HCT116 (cell line): ENCODE results near the gene KRTAP10-11. TPM values are rescaled to one million over a fixed set of nuclear protein-coding genes. Genes with fewer than 3 reads are reported as not detected.

Experiments
- ATAC-seq: fragments of 200-7000 bp; cut with Tn5 transposase; 2 replicates; pipeline ENCODE4 v1.9.1; 2020; ENCODE audit warnings: mild to moderate bottlenecking, moderate library complexity
- BruUV-seq: library from RNA; stranded (reverse); fragments of 400-500 nt; replicated peaks from 2 replicates; lab custom pipeline; 2021; lab: Mats Ljungman, UMichigan
- CTCF ChIA-PET: fragments of 300-600 bp; sonication (Branson Sonifier 250); formaldehyde crosslinking; loops from one replicate; lab custom pipeline; 2021; ENCODE audit warnings: antibody characterized with exemption; lab: Charles Lee
- POLR2A ChIA-PET: fragments of 300-600, 350-600 bp; sonication (Branson Sonifier 250); formaldehyde crosslinking; loops from one replicate; lab custom pipeline; 2021; ENCODE audit warnings: antibody characterized with exemption; lab: Charles Lee
- RAD21 ChIA-PET, 2 experiments: fragments of 300-600 bp; sonication (Branson Sonifier 250); formaldehyde crosslinking; loops; one replicate each; lab custom pipeline; 2023; ENCODE audit warnings: low total read pairs in 2 of 2; ENCODE audit not compliant: uncharacterized antibody in 2 of 2, unreplicated experiment in 2 of 2, low non-redundant PET in 1 of 2; lab: Charles Lee
- DNase-seq: peaks from one replicate; pipeline ENCODE4 v3.0.0-alpha.2; 2010; ENCODE audit warnings: low read depth, low spot score
- H2AFZ ChIP-seq: fragments of 200-600 bp; shearing (Covaris generic), sonication (generic); 2 replicates; pipeline ENCODE4 v1.6.1; 2017; ENCODE audit warnings: low read depth, mixed run types, mixed read lengths, antibody characterized with exemption, low read length; ENCODE audit not compliant: poor library complexity, severe bottlenecking
- H3K27ac ChIP-seq: 2 replicates; pipeline ENCODE4 v1.5.1; 2012; ENCODE audit warnings: low read depth, low read length
- H3K27me3 ChIP-seq: fragments of 200-600 bp; sonication (generic); 2 replicates; pipeline ENCODE4 v1.6.1; 2016; ENCODE audit warnings: mixed run types, low read length, mixed read lengths; ENCODE audit not compliant: insufficient read depth
- H3K36me3 ChIP-seq, 2 experiments: fragments of 200-500 bp in 1 of 2; fragments of 200-600 bp in 1 of 2; sonication (Bioruptor generic) in 1 of 2; sonication (generic) in 1 of 2; 2 replicates each; pipeline versions ENCODE4 v1.5.1 to v1.6.1; 2014 to 2016; ENCODE audit warnings: low read length in 2 of 2, inconsistent platforms in 1 of 2, mixed read lengths in 1 of 2, mixed run types in 1 of 2; ENCODE audit not compliant: insufficient read depth in 2 of 2, control insufficient read depth in 1 of 2
- H3K4me1 ChIP-seq, 2 experiments: fragments of 200-600 bp in 1 of 2; sonication (generic) in 1 of 2; 2 replicates each; pipeline versions ENCODE4 v1.5.1 to v1.6.1; 2012 to 2017; ENCODE audit warnings: low read length in 2 of 2, inconsistent platforms in 1 of 2, mild to moderate bottlenecking in 1 of 2, mixed read lengths in 1 of 2, mixed run types in 1 of 2, moderate library complexity in 1 of 2; ENCODE audit not compliant: insufficient read depth in 2 of 2, control insufficient read depth in 1 of 2
- H3K4me2 ChIP-seq: fragments of 200-600 bp; sonication (generic); 2 replicates; pipeline ENCODE4 v1.6.1; 2017; ENCODE audit warnings: mixed run types, low read length, mixed read lengths
- H3K4me3 ChIP-seq, 2 experiments: fragments of 200-600 bp in 1 of 2; sonication (generic) in 1 of 2; replicated peaks in 1 of 2; 2 replicates each; pipeline ENCODE4 v1.5.1; 2011 to 2016; ENCODE audit warnings: low read length in 2 of 2, control low read depth in 1 of 2, low read depth in 1 of 2, mild to moderate bottlenecking in 1 of 2, mixed read lengths in 1 of 2, mixed run types in 1 of 2
- H3K79me2 ChIP-seq: fragments of 200-600 bp; sonication (generic); 2 replicates; pipeline ENCODE4 v1.6.1; 2017; ENCODE audit warnings: mild to moderate bottlenecking, mixed run types, low read length, moderate library complexity, mixed read lengths; ENCODE audit not compliant: insufficient read depth
- H3K9ac ChIP-seq: fragments of 200-600 bp; sonication (generic); 2 replicates; pipeline ENCODE4 v1.6.1; 2016; ENCODE audit warnings: low read length, mixed read lengths
- H3K9me2 ChIP-seq: fragments of 200-600 bp; sonication (generic), shearing (Covaris generic); 2 replicates; pipeline ENCODE4 v1.6.1; 2017; ENCODE audit warnings: mixed run types, mild to moderate bottlenecking, moderate library complexity; ENCODE audit not compliant: insufficient read depth
- H3K9me3 ChIP-seq, 2 experiments: fragments of 200-500 bp in 1 of 2; fragments of 200-600 bp in 1 of 2; sonication (Bioruptor generic) in 1 of 2; sonication (generic) in 1 of 2; 2 replicates each; pipeline ENCODE4 v1.6.1; 2014 to 2017; ENCODE audit warnings: low read length in 2 of 2, mixed read lengths in 2 of 2, inconsistent platforms in 1 of 2, low read depth in 1 of 2, mild to moderate bottlenecking in 1 of 2, mixed run types in 1 of 2, moderate library complexity in 1 of 2; ENCODE audit not compliant: control insufficient read depth in 1 of 2, insufficient read depth in 1 of 2
- H4K20me1 ChIP-seq: fragments of 200-600 bp; sonication (generic), shearing (Covaris generic); 2 replicates; pipeline ENCODE4 v1.6.1; 2017; ENCODE audit warnings: mixed run types, mild to moderate bottlenecking, moderate library complexity; ENCODE audit not compliant: insufficient read depth
- CBX3 ChIP-seq: IDR thresholded peaks from 2 replicates; pipeline ENCODE4 v1.6.1; 2012; ENCODE audit warnings: low read depth
- CEBPB ChIP-seq: IDR thresholded peaks from 2 replicates; pipeline ENCODE4 v1.6.1; 2012; ENCODE audit warnings: low read depth
- EGR1 ChIP-seq: IDR thresholded peaks from 2 replicates; pipeline ENCODE4 v1.6.1; 2012; ENCODE audit warnings: low read depth
- EZH2 ChIP-seq: fragments of 200-600 bp; sonication (generic); IDR thresholded peaks from 2 replicates; pipeline ENCODE4 v1.6.1; 2017; ENCODE audit warnings: antibody characterized with exemption, mixed run types
- EZH2phosphoT487 ChIP-seq: fragments of 200-600 bp; IDR thresholded peaks from 2 replicates; pipeline ENCODE4 v1.6.1; 2018; ENCODE audit warnings: antibody characterized with exemption, borderline replicate concordance
- POLR2A ChIP-seq: IDR thresholded peaks from 2 replicates; pipeline ENCODE4 v1.7.0; 2011; ENCODE audit warnings: borderline replicate concordance; ENCODE audit not compliant: insufficient read depth, insufficient read length; ENCODE audit errors: extremely low read depth
- intact Hi-C: fragments of 100-400 bp; cut with micrococcal nuclease; formaldehyde crosslinking; loops from 2 replicates; pipeline ENCODE4 v1.10.0; 2022
- total RNA-seq: library from RNA; stranded (reverse); gene quantifications from one replicate; pipeline ENCODE4 v1.2.1, GENCODE V29; 2021; ENCODE audit not compliant: unreplicated experiment
- TF ChIP-seq, protein P1 (sequence below): IDR thresholded peaks from 2 replicates; pipeline ENCODE4 v1.6.1; 2012; ENCODE audit warnings: low read depth
- TF ChIP-seq, protein P2 (sequence below): IDR thresholded peaks from 2 replicates; pipeline ENCODE4 v1.6.1; 2011; ENCODE audit warnings: mild to moderate bottlenecking, low read length, moderate library complexity; ENCODE audit not compliant: insufficient replicate concordance; ENCODE audit errors: extremely low read depth
- TF ChIP-seq, protein P3 (sequence below): IDR thresholded peaks from 2 replicates; pipeline ENCODE4 v1.6.1; 2012

Gene KRTAP10-11
- total RNA-seq, 1 experiment from 2014 or later = not detected

DNA sequence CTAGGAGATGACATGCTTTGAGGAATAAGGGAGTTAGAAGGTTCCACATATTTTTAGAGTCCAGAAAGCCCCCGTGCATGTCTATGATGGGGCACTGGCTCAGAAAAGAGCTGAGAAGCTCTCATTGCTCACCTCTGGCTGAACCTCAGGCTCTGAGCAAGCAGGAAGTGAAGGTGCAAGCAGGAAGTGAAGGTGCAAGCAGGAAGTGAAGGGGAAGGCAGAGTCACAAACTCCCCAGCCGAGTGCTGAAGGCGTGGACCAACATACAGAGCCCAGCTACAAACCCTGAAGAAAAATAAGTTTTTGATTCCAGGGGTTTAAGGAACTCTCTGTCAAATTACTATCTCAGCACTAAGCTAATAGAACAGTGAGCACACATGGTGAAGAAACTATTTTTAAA lies 27.3 kb upstream of the KRTAP10-11 start (continued):
- no peak for TF ChIP-seq POLR2A
- TF ChIP-seq, protein P1, sequence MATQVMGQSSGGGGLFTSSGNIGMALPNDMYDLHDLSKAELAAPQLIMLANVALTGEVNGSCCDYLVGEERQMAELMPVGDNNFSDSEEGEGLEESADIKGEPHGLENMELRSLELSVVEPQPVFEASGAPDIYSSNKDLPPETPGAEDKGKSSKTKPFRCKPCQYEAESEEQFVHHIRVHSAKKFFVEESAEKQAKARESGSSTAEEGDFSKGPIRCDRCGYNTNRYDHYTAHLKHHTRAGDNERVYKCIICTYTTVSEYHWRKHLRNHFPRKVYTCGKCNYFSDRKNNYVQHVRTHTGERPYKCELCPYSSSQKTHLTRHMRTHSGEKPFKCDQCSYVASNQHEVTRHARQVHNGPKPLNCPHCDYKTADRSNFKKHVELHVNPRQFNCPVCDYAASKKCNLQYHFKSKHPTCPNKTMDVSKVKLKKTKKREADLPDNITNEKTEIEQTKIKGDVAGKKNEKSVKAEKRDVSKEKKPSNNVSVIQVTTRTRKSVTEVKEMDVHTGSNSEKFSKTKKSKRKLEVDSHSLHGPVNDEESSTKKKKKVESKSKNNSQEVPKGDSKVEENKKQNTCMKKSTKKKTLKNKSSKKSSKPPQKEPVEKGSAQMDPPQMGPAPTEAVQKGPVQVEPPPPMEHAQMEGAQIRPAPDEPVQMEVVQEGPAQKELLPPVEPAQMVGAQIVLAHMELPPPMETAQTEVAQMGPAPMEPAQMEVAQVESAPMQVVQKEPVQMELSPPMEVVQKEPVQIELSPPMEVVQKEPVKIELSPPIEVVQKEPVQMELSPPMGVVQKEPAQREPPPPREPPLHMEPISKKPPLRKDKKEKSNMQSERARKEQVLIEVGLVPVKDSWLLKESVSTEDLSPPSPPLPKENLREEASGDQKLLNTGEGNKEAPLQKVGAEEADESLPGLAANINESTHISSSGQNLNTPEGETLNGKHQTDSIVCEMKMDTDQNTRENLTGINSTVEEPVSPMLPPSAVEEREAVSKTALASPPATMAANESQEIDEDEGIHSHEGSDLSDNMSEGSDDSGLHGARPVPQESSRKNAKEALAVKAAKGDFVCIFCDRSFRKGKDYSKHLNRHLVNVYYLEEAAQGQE = no peak
- TF ChIP-seq EGR1 = no peak
- TF ChIP-seq, protein P2, sequence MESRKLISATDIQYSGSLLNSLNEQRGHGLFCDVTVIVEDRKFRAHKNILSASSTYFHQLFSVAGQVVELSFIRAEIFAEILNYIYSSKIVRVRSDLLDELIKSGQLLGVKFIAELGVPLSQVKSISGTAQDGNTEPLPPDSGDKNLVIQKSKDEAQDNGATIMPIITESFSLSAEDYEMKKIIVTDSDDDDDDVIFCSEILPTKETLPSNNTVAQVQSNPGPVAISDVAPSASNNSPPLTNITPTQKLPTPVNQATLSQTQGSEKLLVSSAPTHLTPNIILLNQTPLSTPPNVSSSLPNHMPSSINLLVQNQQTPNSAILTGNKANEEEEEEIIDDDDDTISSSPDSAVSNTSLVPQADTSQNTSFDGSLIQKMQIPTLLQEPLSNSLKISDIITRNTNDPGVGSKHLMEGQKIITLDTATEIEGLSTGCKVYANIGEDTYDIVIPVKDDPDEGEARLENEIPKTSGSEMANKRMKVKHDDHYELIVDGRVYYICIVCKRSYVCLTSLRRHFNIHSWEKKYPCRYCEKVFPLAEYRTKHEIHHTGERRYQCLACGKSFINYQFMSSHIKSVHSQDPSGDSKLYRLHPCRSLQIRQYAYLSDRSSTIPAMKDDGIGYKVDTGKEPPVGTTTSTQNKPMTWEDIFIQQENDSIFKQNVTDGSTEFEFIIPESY = no peak

DNA sequence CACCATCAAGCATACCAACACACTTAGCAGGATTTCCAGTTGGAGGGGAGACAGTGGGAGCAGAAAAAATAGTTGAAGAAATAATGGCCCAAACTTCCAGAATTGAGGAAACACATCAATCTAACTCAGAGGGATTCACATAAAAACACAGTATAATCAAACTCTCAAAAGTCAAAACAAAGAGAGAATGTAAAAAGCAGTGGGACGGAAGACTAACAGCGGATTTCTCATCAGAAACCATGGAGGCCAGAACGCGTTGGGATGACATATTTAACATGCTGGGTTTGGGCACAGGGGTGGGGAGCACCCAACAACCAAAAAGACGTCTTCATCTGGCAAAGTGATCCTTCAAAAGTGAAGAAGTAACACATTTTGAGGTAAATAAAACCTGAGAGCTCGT lies 26.3 kb upstream of the KRTAP10-11 start:
- H3K27ac ChIP-seq = no peak overlapping the region
- POLR2A ChIA-PET = no interaction called here
- CTCF ChIA-PET = no interaction called here

More for the DNA sequence above, 26.3 kb upstream of the KRTAP10-11 start:
- Histone ChIP-seq H3K4me2 (no peak overlapping the region), H3K4me3 (no peak overlapping the region)
- BruUV-seq = no TSS peak
- intact Hi-C loops = no loop called here
- TF ChIP-seq, protein P2 = no peak
- TF ChIP-seq EZH2 (no peak), CBX3 (peak; percentile 28; the same call in 1 of the 2 replicates), CEBPB (no peak), EZH2phosphoT487 (no peak)
- TF ChIP-seq, protein P3, sequence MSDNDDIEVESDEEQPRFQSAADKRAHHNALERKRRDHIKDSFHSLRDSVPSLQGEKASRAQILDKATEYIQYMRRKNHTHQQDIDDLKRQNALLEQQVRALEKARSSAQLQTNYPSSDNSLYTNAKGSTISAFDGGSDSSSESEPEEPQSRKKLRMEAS = no peak
- TF ChIP-seq, all 23 proteins: peak for 1
- Histone ChIP-seq H3K27me3 (no peaks in the 10 kb centered on the region), H2AFZ (no peak overlapping the region), H3K79me2 (no peaks in the 10 kb centered on the region), H3K4me1 (no peaks in the 10 kb centered on the region), H3K9ac (no peak overlapping the region), H3K36me3 (no peaks in the 10 kb centered on the region), H3K9me3 (peaks cover 13 to 33% of the 10 kb centered on the region in 2 experiments), H3K9me2 (no peaks in the 10 kb centered on the region), H4K20me1 (no peaks in the 10 kb centered on the region)
- RAD21 ChIA-PET = no interaction called here
- no peak for DNase-seq
- ATAC-seq = no peak
